GM19463 (cell line): ENCODE measurements around the gene EYA4.
"Not testable (repeated sequence)": the region's sequence is repeated elsewhere in the genome, so short reads cannot be mapped to it uniquely, and the experiment has no call there.

Experiments
- ATAC-seq: cut with Tn5 transposase; IDR thresholded peaks from one replicate; pipeline ENCODE4 v1.9.1; 2021; ENCODE audit warnings: mild to moderate bottlenecking, moderate library complexity; ENCODE audit not compliant: unreplicated experiment

The EYA4 gene

DNA sequence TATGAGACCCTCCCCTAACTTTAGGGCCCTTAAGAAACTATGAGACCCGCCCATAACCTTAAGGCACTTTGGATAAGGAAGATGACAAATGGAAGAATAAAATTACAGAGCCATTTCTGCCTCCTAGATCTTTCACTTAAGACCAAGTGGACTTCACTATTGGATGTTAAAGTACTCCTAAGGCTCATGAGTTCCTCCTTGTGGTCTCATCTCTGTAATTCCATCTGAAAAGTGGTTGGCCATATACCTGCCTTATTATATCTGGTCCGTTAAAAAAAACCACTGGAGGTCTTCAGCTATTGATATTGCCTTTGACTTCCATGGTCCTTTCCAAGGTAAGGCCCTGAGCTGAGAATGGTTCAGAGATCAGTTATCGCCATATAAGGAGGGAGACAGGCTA lies 310.3 kb downstream of the EYA4 start:
- ATAC-seq: no peak

DNA sequence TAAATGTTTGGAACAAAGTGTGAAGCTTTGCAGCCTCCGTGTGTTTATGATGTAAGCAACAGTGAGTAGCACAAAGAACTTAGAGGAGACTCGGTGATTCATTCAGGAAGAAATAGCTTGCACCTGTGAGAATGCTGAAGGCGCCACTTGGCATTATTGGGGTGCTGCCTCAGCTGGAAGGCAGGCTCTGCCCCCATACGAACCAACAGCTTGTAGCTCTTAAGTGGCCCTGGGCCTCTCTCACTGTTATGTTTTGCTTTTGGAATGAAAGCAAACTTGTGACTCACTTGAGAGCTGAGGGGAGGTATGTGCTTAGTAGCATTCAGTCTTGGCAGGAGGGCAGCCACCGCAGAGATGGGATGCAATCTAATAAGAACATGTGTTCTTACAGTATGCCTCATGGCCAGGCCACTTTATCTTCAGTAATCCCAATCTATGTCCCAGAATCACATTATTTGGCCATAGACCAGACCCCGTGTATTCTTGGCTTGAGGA lies 310.7 kb downstream of the EYA4 start:
- ATAC-seq: no peak

DNA sequence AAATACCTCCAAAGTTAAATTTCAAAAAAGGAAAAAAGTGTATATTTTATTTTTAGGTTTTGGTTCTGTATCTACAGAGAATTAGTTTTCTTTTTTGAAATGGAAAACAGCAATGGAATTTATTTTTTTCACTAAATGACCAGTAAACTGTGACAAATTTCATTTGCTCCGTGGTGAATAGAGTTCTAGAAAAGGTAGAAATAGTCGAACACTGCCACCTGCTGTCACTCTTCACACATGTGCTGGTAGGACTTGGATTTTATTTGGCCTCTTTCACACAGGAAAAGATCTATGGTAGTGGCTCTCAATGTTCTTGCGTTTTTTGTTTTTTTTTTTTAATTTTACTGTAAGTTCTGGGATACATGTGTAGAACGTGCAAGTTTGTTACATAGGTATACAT lies 312.5 kb downstream of the EYA4 start:
- ATAC-seq: peak; percentile 54

DNA sequence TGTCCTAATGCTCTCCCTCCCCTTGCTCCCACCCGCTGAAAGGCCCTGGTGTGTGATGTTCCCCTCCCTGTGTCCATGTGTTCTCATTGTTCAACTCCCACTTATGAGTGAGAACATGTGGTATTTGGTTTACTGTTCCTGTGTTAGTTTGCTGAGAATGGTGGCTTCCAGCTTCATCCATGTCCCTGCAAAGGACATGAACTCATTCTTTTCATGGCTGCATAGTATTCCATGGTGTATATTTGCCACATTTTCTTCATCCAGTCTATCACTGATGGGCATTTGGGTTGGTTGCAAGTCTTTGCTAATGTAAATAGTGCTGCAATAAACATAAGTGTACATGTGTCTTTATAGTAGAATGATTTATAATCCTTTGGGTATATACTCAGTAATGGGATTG lies 313.0 kb downstream of the EYA4 start:
- ATAC-seq: not testable (repeated sequence)

DNA sequence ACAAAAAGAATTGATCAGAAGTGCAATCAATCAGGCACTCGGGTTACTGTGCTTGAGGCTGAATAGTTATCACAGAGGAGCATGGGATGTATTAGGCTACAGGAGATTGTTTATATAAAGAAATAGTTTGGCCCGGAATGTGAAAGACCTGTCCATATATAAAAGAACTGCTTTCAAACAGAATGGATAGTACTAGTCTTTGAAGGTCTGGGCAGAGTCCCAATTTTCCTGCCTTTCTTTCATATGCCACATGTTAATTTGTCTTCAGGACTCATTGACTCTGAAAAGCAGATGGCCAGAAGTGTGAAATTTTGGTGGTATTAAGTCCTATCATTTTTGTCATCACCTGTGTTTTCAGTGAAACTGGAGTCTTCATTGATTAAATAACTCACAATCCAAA lies 314.5 kb downstream of the EYA4 start:
- ATAC-seq: no peak

DNA sequence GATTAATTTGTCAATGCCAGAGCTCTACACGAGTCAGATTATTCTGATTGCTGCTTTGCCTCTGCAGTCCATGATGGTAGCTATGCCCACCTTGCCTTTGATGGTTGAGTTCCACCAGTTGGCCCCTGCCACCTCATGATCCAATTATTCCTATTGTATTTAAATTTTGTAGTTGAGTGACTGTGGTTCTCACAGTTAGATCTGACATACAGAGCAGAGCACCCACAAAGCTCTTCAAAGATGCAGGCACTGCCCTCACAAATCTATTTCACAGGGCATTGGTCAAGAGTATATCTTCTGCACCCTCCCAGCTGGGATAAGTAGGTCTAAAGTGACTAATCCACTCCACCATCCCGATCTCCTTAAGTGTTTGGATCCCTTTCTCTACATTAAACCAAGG lies 318.8 kb downstream of the EYA4 start:
- ATAC-seq: no peak

DNA sequence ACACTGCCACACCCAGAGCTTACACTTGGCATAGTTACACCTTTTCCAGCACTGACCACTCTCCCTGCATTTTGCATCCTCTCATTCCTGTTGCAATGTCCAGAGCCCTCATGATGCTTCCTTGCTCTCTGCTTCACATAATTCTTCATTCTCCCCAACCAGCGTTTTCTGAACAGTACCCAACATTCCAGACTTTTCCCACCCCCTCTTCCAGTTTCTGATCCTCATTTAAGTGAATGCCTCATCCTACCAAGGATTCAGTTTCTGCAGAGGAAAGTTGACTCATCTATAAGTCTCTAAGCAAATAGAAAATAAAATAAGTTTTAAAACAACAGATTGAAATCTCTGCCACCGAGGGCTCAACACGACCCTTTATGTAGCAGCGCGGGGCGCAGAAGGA lies 326.5 kb downstream of the EYA4 start:
- no peak for ATAC-seq

DNA sequence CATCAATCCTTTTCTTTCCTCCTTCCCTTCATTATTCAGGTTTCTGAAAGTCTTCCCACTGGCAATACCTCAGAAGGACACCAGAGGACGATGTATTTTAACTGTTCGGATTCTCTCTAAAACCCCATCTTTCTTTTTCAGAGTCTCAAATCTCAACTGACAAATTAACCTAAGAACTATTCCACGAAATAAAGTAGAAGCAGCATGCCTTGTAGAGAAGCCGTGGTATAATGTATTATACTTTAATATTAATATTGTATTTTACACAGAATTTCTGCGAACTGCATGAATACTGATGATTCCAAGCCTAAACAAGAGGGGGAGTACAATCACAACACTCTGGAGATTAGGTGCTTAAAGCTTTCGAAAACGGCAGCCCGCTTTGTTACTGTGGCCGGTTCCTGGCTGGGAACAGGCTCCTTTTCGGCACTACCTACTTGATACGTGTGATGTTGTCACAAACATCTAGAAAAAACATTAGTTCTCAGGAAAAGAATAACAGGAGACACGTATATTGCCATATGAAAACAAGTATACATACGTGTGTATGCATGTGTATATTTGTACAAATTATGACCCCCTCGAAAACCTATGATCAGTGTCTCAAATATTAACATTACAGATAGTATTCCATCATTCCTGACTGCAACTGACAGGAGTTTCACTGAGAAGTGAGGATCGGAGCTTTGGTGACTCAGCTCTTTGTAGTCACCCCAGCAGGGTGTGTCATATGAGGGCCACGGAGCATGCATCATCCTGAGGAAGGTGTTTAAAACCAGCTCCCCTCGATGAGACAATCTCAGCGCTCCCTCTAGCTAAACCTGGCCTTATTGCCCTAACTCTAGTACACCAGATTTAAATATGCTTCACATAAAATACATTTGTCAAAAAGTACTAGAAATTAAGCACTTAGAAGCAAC lies 328.1 kb downstream of the EYA4 start:
- ATAC-seq: peak; percentile 58

DNA sequence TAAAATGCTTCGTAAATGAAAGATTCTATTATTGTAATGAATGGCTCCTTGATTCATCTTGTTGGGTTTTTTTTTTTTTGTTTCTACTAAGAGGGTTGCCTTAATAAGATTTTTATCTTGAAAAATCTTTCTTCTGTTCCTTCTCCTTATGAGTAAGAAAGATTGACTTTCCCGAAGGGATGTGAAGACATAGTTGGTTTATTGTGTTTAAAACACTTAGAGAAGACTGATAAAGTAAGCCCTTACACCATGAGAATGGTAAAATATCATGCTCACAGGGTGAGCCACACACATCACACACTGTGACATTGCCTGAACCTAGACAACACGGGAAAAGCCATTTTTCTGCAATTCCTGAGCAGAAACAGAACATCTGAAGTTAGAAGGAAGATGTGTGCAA lies 330.5 kb downstream of the EYA4 start:
- no peak for ATAC-seq

DNA sequence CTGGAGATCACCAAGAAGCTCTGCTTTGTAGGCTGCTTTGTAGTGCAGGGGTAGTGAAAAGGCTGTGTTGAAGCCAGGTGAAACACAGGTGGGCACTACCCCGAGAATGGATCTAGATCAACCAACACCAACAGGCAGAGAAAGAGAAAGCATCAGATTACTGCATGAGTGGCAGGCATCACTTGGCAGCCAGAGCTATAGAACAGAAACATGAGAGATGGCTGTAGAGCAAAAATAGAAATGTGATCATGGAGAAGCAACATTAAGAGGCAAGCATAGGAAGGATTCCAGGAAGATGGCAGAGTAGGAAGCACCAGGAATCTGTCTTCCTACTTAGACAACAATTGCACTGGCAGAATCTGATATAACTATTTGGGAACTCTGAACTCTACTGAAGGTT lies 336.7 kb downstream of the EYA4 start:
- ATAC-seq: no peak
